HG02884 (cell line): ENCODE data around the gene PARD3.
"Not testable (repeated sequence)": the region's sequence is repeated elsewhere in the genome, so short reads cannot be mapped to it uniquely, and the experiment has no call there.

Experiments
- ATAC-seq: cut with Tn5 transposase; IDR thresholded peaks from one replicate; pipeline ENCODE4 v1.9.1; 2021; ENCODE audit warnings: mild to moderate bottlenecking, moderate library complexity; ENCODE audit not compliant: unreplicated experiment

The PARD3 gene

GRCh38 chr10:34364253-34365037 is 450.7 kb downstream of the PARD3 start:
- no peak for ATAC-seq

GRCh38 chr10:34360984-34361383 is 454.1 kb downstream of the PARD3 start:
- ATAC-seq = no peak

GRCh38 chr10:34359435-34359813 is 455.7 kb downstream of the PARD3 start:
- no peak for ATAC-seq

GRCh38 chr10:34358729-34359434 is 456.2 kb downstream of the PARD3 start:
- ATAC-seq = no peak

- ATAC-seq = no peak
These were observed 458.6 kb downstream of the PARD3 start for GRCh38 chr10:34356463-34356862.

- not testable (repeated sequence) for ATAC-seq
These were observed 461.6 kb downstream of the PARD3 start for GRCh38 chr10:34353530-34353929.

GRCh38 chr10:34352599-34353204 is 462.4 kb downstream of the PARD3 start:
- not testable (repeated sequence) for ATAC-seq

GRCh38 chr10:34351161-34351560 is 463.9 kb downstream of the PARD3 start:
- no peak for ATAC-seq

GRCh38 chr10:34348917-34349485 is 466.1 kb downstream of the PARD3 start:
- ATAC-seq = no peak

GRCh38 chr10:34348021-34348420 is 467.1 kb downstream of the PARD3 start:
- no peak for ATAC-seq

- no peak for ATAC-seq
These were observed 468.0 kb downstream of the PARD3 start for GRCh38 chr10:34347131-34347530.

GRCh38 chr10:34346516-34347100 is 468.5 kb downstream of the PARD3 start:
- no peak for ATAC-seq

GRCh38 chr10:34345383-34345782 is 469.7 kb downstream of the PARD3 start:
- no peak for ATAC-seq

- ATAC-seq = no peak
These were observed 471.3 kb downstream of the PARD3 start for GRCh38 chr10:34343764-34344163.

- ATAC-seq = no peak
These were observed 473.6 kb downstream of the PARD3 start for GRCh38 chr10:34341473-34341872.

- ATAC-seq = no peak
These were observed 474.2 kb downstream of the PARD3 start for GRCh38 chr10:34340934-34341333.

- no peak for ATAC-seq
These were observed 475.1 kb downstream of the PARD3 start for GRCh38 chr10:34339816-34340553.

GRCh38 chr10:34337917-34338316 is 477.2 kb downstream of the PARD3 start:
- ATAC-seq = no peak

- ATAC-seq = no peak
These were observed 479.0 kb downstream of the PARD3 start for GRCh38 chr10:34335960-34336690.

GRCh38 chr10:34334908-34335307 is 480.2 kb downstream of the PARD3 start:
- no peak for ATAC-seq
